MM.1S (cell line): ENCODE measurements around the gene CPSF3.

Experiments used
- EZH2 ChIP-seq: fragments of 300-600 bp; sonication (generic); optimal IDR thresholded peaks from 2 replicates; pipeline ENCODE3; 2017; ENCODE audit warnings: low read depth, mild to moderate bottlenecking, antibody characterized with exemption, low read length, mixed read lengths
- EZH2phosphoT487 ChIP-seq: fragments of 300-600 bp; sonication (generic); IDR thresholded peaks from 2 replicates; pipeline ENCODE4 v1.6.1; 2018; ENCODE audit warnings: antibody characterized with exemption, low read length
- TF ChIP-seq, protein P1 (sequence below): fragments of 300-600 bp; sonication (generic); IDR thresholded peaks from 2 replicates; pipeline ENCODE4 v1.5.1; 2016; ENCODE audit warnings: antibody characterized with exemption, low read length, mixed read lengths

- TF ChIP-seq EZH2 (no peak), EZH2phosphoT487 (no peak)
- TF ChIP-seq, protein P1, sequence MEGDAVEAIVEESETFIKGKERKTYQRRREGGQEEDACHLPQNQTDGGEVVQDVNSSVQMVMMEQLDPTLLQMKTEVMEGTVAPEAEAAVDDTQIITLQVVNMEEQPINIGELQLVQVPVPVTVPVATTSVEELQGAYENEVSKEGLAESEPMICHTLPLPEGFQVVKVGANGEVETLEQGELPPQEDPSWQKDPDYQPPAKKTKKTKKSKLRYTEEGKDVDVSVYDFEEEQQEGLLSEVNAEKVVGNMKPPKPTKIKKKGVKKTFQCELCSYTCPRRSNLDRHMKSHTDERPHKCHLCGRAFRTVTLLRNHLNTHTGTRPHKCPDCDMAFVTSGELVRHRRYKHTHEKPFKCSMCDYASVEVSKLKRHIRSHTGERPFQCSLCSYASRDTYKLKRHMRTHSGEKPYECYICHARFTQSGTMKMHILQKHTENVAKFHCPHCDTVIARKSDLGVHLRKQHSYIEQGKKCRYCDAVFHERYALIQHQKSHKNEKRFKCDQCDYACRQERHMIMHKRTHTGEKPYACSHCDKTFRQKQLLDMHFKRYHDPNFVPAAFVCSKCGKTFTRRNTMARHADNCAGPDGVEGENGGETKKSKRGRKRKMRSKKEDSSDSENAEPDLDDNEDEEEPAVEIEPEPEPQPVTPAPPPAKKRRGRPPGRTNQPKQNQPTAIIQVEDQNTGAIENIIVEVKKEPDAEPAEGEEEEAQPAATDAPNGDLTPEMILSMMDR = no peak
Measured at GRCh38 chr2:9384521-9384920, 38.9 kb upstream of the CPSF3 start.
